KBM-7 (cell line): Measurements from ENCODE around the gene CBX8.

Source experiments
- DNase-seq: peaks from one replicate; pipeline ENCODE4 v3.0.0-alpha.2; 2015
- in situ Hi-C: fragments of 300-500 bp; cut with MboI; formaldehyde crosslinking; loops from 2 replicates; pipeline ENCODE4 v1.14.3; 2020; ENCODE audit warnings: low sequenced_read_pairs, low pct_unique_long_range_greater_than_20kb, mixed read lengths

The CBX8 gene

DNA sequence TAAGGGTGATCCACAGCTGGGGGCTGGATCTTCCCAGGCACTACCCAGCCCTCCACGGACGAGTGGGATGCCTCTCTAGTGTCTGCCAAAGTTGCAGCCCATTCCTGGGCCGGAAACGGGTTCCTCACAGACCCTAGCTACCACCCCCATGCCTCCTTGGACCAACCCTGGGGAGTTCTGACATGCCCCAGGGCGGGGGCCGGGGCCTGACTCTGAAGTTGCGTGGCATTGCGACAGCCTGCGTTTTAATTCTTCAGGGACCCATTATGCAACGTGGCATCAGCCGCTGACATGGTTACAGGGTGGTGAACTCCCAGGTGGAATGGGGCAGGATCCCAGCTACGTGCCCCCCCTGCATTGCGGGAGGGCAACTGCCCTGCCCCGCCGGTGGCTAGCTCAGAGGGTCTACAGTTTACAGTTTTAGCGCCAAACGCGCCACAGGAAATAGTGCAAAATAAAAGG lies 39.7 kb upstream of the CBX8 start:
- in situ Hi-C loops = no loop called here
- DNase-seq = no peak

DNA sequence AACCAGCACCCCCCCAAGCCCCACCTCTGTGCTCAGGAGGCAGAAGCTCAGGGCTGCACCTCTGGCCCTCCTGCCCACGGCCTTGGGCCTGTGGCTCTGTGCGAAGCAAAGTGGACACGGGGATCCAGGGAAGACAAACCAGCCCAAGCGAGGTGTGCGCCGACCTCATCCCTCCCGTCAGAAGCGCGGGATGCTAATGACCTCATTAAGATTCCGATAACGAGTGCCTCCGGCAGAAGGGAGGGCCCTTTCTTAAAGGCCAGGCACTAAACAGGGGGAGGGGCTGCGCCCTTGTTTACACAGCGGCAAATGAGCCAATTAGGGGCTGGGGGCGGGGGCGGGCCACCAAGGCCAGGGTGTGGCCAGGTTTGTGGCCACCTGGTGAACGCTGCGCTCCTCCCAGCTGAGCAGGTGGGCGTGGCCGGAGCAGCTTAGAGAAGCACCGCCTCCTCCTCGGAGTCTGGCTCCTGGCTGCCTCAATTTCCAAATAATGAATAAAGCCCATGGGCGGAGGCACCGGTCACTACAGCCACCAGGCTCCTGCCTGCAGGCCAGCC lies 39.2 kb upstream of the CBX8 start:
- in situ Hi-C loops = no loop called here
- no peak for DNase-seq

- DNase-seq = no peak
- in situ Hi-C loops = no loop called here
Observed at GRCh38 chr17:79835470-79835899, 38.6 kb upstream of the CBX8 start.

GRCh38 chr17:79834565-79835469 lies 37.9 kb upstream of the CBX8 start:
- in situ Hi-C loops = no loop called here
- DNase-seq = peak; percentile 46

DNA sequence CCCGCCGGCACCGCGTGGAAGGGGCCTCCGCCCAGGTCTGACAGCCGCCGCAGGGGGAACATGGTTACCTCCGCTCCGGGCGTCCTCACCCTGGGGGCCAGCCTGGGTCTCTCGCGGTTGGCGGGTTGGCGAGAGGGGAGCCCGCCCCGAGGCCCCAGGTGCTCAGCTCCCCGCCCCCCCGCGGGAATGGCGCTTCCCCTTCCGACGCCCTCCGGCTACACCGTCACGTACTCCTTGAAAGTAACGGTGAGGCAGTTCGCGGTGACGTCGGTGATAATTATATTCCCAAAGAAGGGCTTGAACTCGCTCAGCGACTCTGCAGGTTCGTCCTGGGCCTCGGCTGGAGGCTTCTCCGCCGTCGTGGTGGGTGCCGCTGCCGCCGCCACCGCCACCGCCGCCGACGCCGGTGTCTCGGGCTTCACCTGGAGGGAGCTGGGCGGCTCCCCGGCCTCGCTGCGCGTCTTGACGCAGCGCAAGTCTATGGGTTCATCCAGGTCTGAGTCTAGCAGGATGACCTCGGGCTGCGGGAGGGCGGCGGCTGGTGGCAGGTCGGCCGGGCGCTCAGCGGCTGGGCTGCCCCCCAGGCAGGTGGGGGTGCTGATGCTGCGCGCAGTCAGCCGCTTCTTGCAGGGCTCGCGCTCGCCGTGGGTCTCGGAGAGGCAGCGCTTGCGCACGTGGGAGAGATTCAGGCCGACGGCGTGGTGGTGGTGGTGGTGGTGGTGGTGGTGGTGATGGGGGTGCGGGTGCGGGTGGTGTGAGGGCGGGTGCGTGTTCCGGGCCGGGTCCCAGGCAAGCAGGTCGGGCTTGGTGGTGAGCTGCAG lies 37.1 kb upstream of the CBX8 start:
- in situ Hi-C loops = no loop called here
- DNase-seq = no peak

GRCh38 chr17:79833110-79833450 lies 36.2 kb upstream of the CBX8 start:
- in situ Hi-C loops = no loop called here
- no peak for DNase-seq

DNA sequence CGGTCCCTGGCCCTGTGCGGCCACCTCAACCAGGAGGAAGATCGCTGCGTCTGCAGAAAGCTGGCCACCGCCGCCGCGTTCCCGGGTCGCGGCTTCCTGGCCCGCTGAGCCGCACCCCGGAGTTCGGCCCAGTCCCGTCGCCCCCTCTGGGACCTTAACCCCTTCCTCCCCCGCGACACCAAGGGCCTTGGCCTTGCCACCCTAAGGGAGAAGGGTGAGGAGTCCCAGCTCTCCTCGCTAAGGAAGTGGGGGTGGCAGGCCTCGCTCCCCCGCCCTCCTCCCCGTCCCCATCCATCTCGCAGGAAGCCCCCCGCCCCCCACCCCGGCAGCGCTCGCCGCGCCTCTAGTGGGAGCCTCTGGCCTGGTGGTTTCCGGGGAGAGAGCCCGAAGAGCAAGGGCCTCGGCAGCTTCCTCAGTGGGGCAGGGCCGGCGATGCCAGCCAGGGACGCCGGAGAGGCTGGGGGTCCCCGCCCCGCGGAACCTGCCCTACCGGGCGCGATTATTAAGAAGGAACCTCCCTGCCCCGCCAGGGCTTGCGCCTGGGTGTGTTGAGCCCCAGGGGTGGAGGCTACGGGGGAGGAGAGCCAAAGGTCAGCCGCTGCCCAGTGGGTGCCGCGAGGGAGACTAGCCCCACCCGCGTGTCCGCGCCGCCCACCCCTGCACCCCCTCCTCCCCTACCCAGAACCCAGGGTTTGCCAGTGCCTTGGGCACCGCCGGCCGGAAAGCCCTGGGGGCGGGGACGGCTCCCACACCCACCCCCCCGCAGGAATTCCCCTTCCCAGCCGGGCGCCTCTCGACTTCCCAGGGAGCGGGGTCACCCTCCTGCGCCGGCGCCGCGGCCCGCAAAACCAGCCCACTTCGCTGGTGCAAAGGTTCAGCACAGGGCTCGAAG lies 35.6 kb upstream of the CBX8 start:
- in situ Hi-C loops = no loop called here
- DNase-seq = no peak

DNA sequence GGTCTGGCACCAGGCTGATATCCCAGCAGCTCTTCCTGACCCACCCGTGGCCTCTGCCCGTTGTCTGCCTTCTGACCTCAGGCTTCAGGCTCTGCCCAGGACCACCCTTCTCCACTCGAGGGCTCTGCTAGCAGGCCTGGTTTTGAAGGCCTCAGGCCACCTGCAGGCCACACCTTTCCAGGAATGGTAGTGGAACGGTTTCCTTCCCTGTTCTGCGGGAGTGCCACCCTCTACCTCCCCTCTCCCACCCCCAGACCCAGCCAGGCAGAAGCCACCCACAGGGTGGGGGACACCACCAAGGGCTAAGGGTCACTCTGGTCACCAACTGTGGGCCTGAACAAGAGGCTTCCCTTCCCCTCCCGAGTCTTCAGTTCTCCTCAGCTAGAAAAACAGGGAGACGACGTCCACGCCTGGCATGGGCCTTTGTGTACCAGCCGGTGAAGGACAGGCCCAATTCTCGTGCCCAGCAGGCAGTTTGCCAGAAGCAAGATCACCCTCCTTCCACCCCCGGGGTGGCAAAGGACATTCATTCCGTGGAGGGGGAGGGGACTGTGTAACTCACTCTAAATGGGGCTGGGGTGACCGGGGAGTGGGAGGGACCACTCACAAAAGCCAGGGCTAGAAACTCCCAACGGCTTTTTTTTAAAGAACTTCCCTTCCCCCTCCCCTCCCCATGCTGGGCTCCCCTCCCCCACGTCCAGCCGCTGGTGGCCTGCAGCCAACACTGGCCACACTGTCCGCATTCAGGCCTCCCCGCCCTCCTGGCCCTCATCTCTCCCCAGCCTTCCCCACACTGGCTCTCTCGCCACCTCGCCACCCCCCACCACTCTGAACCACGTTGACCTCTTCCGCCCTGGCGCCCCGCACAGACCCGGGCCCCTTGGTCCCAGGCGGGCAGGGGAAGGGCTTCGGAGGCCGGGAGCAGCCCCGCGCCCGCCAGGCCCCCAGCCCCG lies 34.7 kb upstream of the CBX8 start:
- in situ Hi-C loops = no loop called here
- DNase-seq = no peak

GRCh38 chr17:79830763-79831264 lies 33.9 kb upstream of the CBX8 start:
- no peak for DNase-seq
- in situ Hi-C loops = no loop called here

GRCh38 chr17:79830303-79830702 lies 33.4 kb upstream of the CBX8 start:
- in situ Hi-C loops = no loop called here
- DNase-seq = no peak

DNA sequence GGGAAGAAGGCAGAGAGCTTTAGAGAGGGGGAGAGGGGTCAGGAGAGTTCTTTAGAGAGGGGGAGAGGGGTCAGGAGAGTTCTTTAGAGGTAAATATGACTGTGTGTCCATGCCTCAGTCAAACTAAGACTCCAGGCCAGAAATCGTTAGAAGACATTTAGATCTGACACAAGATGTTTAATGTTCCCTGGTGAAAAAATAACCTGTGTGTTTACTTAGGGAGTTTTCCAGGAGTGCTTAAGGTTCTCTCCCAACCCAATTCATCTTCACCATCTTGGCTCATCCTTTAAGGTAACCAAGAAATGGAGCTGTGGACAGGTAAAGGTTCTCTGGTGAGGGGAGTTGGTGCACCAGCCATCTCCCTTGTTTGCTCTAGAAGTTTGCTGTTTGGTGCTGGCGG lies 32.6 kb upstream of the CBX8 start:
- in situ Hi-C loops = no loop called here
- DNase-seq = no peak

- peak; percentile 65 for DNase-seq
- in situ Hi-C loops = no loop called here
Observed at GRCh38 chr17:79829004-79829403, 32.1 kb upstream of the CBX8 start.

- no peak for DNase-seq
- in situ Hi-C loops = no loop called here
Observed at GRCh38 chr17:79826841-79827578, 30.1 kb upstream of the CBX8 start.

- in situ Hi-C loops = no loop called here
- DNase-seq = peak; percentile 90
Observed at GRCh38 chr17:79826204-79826680, 29.4 kb upstream of the CBX8 start.

DNA sequence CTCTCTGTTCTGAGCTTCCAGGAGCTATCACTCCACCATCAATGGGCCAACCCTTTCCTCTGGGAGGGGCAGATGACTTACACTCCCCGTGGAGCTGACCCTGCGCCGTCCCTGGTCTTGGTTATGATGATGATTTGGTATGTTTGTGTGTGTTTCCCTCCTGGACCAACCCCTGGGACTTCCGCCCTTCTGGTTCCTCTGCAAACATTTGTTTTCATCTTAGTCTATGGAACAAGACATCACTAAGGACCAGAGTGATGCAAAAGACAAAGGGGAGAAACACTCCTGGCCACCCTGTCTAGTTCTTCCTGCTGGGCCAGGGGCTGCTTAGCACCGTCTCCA lies 28.7 kb upstream of the CBX8 start:
- in situ Hi-C loops = no loop called here
- no peak for DNase-seq

GRCh38 chr17:79824893-79825579 lies 28.2 kb upstream of the CBX8 start:
- in situ Hi-C loops = no loop called here
- no peak for DNase-seq

DNA sequence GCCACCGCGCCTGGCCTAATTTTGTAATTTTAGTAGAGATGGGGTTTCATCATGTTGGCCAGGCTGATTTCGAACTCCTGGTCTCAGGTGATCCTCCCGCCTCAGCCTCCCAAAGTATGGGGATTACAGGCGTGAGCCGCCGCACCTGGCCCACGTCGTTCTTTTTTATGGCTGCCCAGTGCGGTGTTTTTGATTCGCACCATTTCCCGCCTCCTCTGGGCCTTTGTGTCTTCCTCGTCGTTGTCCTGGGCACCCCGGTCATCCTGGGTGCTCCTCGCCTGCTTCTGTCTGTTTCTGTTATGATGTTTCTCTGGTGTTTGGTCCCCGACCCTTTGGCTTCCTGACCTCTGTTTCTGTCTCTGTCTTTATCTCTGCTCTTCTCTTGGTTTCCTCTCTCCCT lies 27.4 kb upstream of the CBX8 start:
- in situ Hi-C loops = no loop called here
- DNase-seq = no peak
